Heart right ventricle (tissue), 16 donors: ENCODE measurements around the gene ZNF385B. TPM values are rescaled to one million over a fixed set of nuclear protein-coding genes. Genes with fewer than 3 reads are reported as not detected.

Source experiments
- ATAC-seq, 8 donors: fragments of 200-7000 bp; cut with Tn5 transposase; one replicate each; pipeline ENCODE4 v1.9.1; 2020; ENCODE audit warnings: mild to moderate bottlenecking in 8 of 8, moderate library complexity in 8 of 8, moderate number of reproducible peaks in 1 of 8
- DNase-seq, 2 donors: peaks; one replicate each; pipeline ENCODE4 v3.0.0-alpha.2; 2020
- H3K27ac ChIP-seq, 10 donors: fragments of 200-600 bp; sonication (generic) in 2 of 10; one replicate each; pipeline versions ENCODE4 v1.5.0 to v1.8.0; 2020 to 2022; ENCODE audit warnings: mild to moderate bottlenecking in 3 of 10
- H3K27me3 ChIP-seq, 7 donors: fragments of 200-600 bp; one replicate each; pipeline ENCODE4 v1.8.0; 2021 to 2022; ENCODE audit warnings: mild to moderate bottlenecking in 2 of 7
- H3K36me3 ChIP-seq, 9 donors: fragments of 200-600 bp; sonication (generic) in 1 of 9; one replicate each; pipeline versions ENCODE4 v1.5.0 to v1.8.0; 2020 to 2022; ENCODE audit warnings: mild to moderate bottlenecking in 2 of 9
- H3K4me1 ChIP-seq, 9 donors: fragments of 200-600 bp; sonication (generic) in 1 of 9; one replicate each; pipeline versions ENCODE4 v1.5.0 to v1.8.0; 2020 to 2022; ENCODE audit warnings: mild to moderate bottlenecking in 4 of 9
- H3K4me3 ChIP-seq, 10 donors: fragments of 200-600 bp; sonication (generic) in 2 of 10; one replicate each; pipeline versions ENCODE4 v1.5.0 to v1.8.0; 2020 to 2022; ENCODE audit warnings: mild to moderate bottlenecking in 7 of 10, moderate library complexity in 2 of 10
- H3K9me3 ChIP-seq, 11 donors: fragments of 200-600 bp in 10 of 11; sonication (generic) in 2 of 11; one replicate each; pipeline versions ENCODE4 v1.5.0 to v1.8.0; 2013 to 2022; ENCODE audit warnings: mild to moderate bottlenecking in 2 of 11, control low read depth in 1 of 11, moderate library complexity in 1 of 11
- WGBS, 2 donors: extraction: QIAGEN DNeasy Blood & Tissue Kit; methylation state at CpG; one replicate each; pipeline ENCODE4 v1.1.7; 2013; ENCODE audit warnings: inconsistent platforms in 1 of 2; 5-methylcytosine and 5-hydroxymethylcytosine counted together
- intact Hi-C, 10 donors: fragments of 100-400 bp; cut with DNase I; formaldehyde crosslinking; loops; one replicate each; pipeline versions ENCODE4 v1.11.1 to v1.14.2; 2022
- polyA plus RNA-seq, 2 donors: library from polyadenylated mRNA; stranded (reverse); fragments of 200-250 nt; gene quantifications; one replicate each; pipeline ENCODE4 v1.2.3, GENCODE V29; 2013
- total RNA-seq, 10 donors: library from RNA; stranded (reverse); fragmentation: NEBNext Ultra II Directional in 3 of 10; extraction: Animal tissue kit (Norgen Biotek cat#: 25700) in 3 of 10; gene quantifications; one replicate each; pipeline versions ENCODE4 v1.2.1 to v1.2.4, GENCODE V29; 2021 to 2023
- TF ChIP-seq, protein P1 (sequence below), 9 donors: fragments of 200-600 bp; sonication (generic) in 2 of 9; IDR thresholded peaks; one replicate each; pipeline versions ENCODE4 v1.5.0 to v1.8.0; 2021 to 2022; ENCODE audit warnings: antibody characterized with exemption in 9 of 9, mild to moderate bottlenecking in 5 of 9, moderate library complexity in 1 of 9
- donor health status: Arrhythmogenic right ventricular cardiomyopathy.
- donor health status: ischemic (EF 13 %, LVEDD 7.1; RV severe dilation, severe dysfunction).
- donor health status: healthy with polysubstance abuse.
- donor health status: DM: no; HTN: yes; CAD: no.
- donor health status: DM: no; HTN: no; CAD: no.
- donor health status: ischemic (EF 25% LVEDD 6.9; RV normal size, moderate dysfunction).
- donor health status: ischemic (EF 25% LVEDD 5.7; RV mildly dilated, moderate dysfunction).
- donor health status: healthy.
- donor health status: DM: yes; HTN: yes; CAD: no.
- donor health status: Ischemic cardiomyopathy.
- donor health status: ischemic (EF 35%, LVEDD 5.7; RV mildly dilated, moderate dysfunction).
- donor health status: nonischemic (EF 11% LVEDD 7.7; RV severe dilation, severe dysfunction).
- donor health status: DM: yes; HTN: yes; CAD: no.
- donor health status: PGD.
- donor health status: ischemic (EF 29% LVEDD 5.4; RV normal size, mild dysfunction).
- donor health status: nonischemic (EF 23%, LVEDD 6.1; RV moderate dilation, normal function).

The ZNF385B gene
- total and polyA plus RNA-seq, 12 donors, result 0.19 to 19.7 (median 1.7) TPM

GRCh38 chr2:179654806-179655205, 206.6 kb downstream of the ZNF385B start:
- H3K27me3 ChIP-seq, result no peaks in the 10 kb centered on the region
- DNase-seq (no peak), ATAC-seq (no peak)
- no peak overlapping the region for H3K27ac ChIP-seq
- intact Hi-C loops, result no loop called here
- WGBS, 2 donors, result 82 to 85% methylated on average over 2 of the region's 2 CpGs
- TF ChIP-seq, protein P1, sequence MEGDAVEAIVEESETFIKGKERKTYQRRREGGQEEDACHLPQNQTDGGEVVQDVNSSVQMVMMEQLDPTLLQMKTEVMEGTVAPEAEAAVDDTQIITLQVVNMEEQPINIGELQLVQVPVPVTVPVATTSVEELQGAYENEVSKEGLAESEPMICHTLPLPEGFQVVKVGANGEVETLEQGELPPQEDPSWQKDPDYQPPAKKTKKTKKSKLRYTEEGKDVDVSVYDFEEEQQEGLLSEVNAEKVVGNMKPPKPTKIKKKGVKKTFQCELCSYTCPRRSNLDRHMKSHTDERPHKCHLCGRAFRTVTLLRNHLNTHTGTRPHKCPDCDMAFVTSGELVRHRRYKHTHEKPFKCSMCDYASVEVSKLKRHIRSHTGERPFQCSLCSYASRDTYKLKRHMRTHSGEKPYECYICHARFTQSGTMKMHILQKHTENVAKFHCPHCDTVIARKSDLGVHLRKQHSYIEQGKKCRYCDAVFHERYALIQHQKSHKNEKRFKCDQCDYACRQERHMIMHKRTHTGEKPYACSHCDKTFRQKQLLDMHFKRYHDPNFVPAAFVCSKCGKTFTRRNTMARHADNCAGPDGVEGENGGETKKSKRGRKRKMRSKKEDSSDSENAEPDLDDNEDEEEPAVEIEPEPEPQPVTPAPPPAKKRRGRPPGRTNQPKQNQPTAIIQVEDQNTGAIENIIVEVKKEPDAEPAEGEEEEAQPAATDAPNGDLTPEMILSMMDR (IDR thresholded peaks at IDR 0.05), result no peak
- H3K4me3 ChIP-seq, result no peak overlapping the region
- H3K36me3 ChIP-seq, result no peaks in the 10 kb centered on the region
- H3K9me3 ChIP-seq, result no peaks in the 10 kb centered on the region
- H3K4me1 ChIP-seq, result no peaks in the 10 kb centered on the region

- H3K4me1 ChIP-seq, result no peaks in the 10 kb centered on the region
- ATAC-seq, result no peak
- H3K4me3 ChIP-seq, result no peak overlapping the region
- TF ChIP-seq, protein P1 (IDR thresholded peaks at IDR 0.05), result no peak
- intact Hi-C loops, result no loop called here
- H3K27me3 ChIP-seq, result no peaks in the 10 kb centered on the region
- no peak for DNase-seq
- WGBS, 2 donors, result 28 to 38% methylated on average over 2 of the region's 2 CpGs
- no peak overlapping the region for H3K27ac ChIP-seq
- H3K36me3 ChIP-seq, result no peaks in the 10 kb centered on the region
- no peaks in the 10 kb centered on the region for H3K9me3 ChIP-seq
Observed at GRCh38 chr2:179652296-179652695, 209.1 kb downstream of the ZNF385B start.

- Histone ChIP-seq H3K9me3 (no peaks in the 10 kb centered on the region), H3K36me3 (no peaks in the 10 kb centered on the region), H3K4me1 (no peaks in the 10 kb centered on the region), H3K27me3 (no peaks in the 10 kb centered on the region), H3K4me3 (no peak overlapping the region), H3K27ac (no peak overlapping the region)
- DNase-seq, result no peak
- no peak for ATAC-seq
- intact Hi-C loops, result no loop called here
- TF ChIP-seq, protein P1 (IDR thresholded peaks at IDR 0.05), result no peak
Observed at GRCh38 chr2:179650420-179650819, 211.0 kb downstream of the ZNF385B start.

GRCh38 chr2:179646862-179647587, 214.4 kb downstream of the ZNF385B start:
- WGBS, 2 donors, result 63 to 77% methylated on average over 3 of the region's 3 CpGs
- Histone ChIP-seq H3K4me1 (no peaks in the 10 kb centered on the region), H3K4me3 (no peak overlapping the region), H3K27me3 (no peaks in the 10 kb centered on the region), H3K36me3 (no peaks in the 10 kb centered on the region), H3K27ac (no peak overlapping the region), H3K9me3 (no peaks in the 10 kb centered on the region)
- no peak for DNase-seq
- no peak for ATAC-seq
- intact Hi-C loops, result no loop called here
- TF ChIP-seq, protein P1 (IDR thresholded peaks at IDR 0.05), result no peak
